ENCODE measurements around the gene PDZK1IP1.
A peak's percentile ranks its signal among the peaks of the same experiment; 100 is the strongest.
"Not testable (repeated sequence)": the region's sequence is repeated elsewhere in the genome, so short reads cannot be mapped to it uniquely, and the experiment has no call there.

PDZK1IP1 gene

DNA sequence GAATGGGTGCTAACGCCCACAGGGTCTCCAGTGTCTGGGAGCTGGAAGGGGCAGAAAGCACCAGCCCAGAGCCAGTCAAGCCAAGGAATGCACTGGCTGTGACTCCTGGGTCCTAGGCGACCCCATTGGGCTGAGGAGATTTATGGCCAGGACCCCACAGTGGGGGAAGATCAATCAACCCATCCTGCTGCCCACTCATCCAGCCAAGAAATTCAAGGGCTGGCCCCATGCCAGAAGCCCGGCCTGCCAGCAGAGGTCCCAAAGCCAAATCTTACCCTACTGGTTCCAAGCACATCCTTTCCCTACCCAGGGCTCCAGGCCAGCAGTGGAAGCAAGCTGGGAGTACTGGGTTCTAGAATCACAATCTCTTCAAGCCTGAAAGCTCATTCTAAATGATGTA, 6.8 kb upstream of the PDZK1IP1 start:
- no peak for DNase-seq (ENCODE audit: low read depth)

DNA sequence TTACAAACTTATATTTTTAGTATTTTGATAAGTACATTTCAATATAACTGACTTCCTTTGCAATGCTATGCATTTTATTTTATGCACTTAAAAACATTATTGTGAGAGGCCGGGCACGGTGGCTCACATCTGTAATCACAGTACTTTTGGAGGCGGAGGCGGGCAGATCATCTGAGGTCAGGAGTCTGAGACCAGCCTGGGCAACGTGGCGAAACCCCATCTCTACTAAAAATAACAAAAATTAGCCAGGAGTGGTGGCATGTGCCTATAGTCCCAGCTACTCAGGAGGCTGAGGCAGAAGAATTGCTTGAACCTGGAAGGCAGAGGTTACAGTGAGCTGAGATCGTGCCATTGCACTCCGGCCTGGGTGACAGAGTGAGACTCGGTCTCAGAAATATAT, 6.1 kb upstream of the PDZK1IP1 start:
- not testable (repeated sequence) for DNase-seq (ENCODE audit: low read depth)

DNA sequence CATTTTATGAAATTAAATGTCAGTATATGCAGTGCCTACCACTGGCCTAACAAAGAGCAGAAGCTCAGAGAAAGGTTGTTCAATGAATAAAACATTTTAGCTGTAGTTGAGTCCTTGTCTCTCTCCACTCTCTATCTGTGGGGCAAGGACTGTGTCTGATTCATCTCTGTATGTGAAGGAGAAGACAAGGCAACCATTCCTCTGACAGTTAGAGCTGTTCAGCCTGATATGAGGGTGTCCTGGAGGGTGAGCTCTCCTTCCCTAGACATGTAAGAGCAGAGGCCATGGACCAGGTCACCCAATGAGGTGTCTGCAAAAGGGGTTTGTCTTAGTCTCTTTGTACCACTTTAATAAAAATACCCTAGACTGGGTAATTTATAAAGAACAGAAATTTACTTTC, 4.5 kb upstream of the PDZK1IP1 start:
- no peak for DNase-seq (ENCODE audit: low read depth)

DNA sequence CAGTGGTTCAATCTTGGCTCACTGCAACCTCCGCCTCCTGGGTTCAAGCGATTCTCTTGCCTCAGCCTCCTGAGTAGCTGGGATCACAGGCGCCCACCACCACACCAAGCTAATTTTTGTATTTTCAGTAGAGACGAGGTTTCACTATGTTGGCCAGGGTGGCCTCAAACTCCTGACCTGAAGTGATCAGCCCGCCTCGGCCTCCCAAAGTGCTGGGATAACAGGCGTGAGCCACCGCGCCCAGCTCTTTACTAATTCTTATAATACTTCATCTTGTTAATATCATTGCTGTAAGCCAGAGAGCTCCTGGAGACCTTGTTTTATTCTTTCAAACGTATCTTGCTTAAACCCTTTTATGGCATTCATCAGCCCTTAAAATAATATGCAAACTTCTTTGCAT, 3.7 kb upstream of the PDZK1IP1 start:
- not testable (repeated sequence) for DNase-seq (ENCODE audit: low read depth)

DNA sequence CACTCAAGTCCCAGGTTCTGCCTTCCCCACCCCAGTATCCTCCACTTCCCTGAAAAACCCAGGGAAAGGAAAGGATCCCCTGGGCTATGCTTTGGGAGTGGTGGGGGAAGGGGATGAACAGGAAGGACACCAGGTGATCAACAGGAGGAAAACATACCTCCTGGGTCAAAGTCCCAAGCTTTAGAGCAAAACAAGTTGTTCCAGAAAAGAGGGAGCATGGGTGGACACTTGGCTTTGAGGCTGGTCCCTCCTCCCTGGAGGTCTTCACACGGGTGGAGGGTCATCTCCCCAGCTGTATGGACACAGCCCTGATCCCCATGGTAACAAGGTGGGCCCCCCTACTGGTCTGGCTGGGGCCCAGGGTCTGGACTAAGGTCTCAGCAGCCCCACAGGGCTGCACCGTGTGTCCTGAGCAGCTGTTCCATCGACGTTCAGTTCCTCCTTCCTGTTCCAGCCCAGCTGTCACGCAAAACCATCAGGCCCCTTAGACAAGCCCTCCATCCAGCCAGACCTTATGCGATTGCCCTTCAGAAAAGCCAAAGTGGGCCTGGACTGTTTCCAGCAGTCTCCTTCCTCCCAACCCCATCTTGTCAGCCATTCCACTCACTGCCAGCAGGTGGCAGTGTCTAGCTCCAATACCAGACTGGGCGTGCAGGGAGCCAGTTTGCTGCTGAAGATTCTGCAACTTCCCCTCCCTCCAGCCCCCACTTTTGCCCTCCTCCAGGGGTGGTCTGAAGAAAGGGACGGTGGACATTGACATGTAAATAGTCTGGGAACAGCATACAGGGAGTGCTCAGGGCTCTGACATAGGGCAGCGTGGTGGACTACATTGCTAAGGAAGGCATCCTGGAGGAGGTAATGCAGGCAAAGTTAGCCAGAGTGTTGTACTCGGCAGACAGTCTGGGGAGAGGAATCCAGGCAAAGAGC, 2.9 kb upstream of the PDZK1IP1 start:
- peak; percentile 43 for DNase-seq (ENCODE audit: low read depth)

DNA sequence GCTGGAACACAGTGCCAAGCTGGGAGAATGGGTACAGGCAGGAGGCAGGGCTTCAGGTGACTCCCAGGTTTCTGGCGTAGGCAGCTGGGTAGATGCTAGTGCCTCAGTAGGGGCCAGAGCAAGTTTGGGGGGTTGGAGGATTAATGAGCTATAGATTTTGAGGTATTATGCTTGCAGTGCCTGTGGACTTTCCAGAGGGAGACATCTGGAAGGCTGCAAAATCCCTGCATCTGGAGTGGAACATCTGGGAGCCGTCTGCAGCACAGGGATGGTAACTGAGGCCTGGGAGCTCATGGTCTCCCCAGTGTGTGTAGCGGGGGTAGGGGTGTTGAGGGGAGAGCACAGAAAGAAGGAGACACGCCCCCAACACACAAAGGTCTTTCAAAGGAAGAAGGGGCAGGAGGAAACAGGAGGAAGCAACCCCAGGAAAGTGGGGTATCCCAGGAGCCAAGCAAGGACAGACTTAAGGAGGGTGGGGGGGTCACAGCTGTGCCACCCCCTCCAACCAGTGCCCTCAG, 2.2 kb upstream of the PDZK1IP1 start:
- no peak for DNase-seq (ENCODE audit: low read depth)

DNA sequence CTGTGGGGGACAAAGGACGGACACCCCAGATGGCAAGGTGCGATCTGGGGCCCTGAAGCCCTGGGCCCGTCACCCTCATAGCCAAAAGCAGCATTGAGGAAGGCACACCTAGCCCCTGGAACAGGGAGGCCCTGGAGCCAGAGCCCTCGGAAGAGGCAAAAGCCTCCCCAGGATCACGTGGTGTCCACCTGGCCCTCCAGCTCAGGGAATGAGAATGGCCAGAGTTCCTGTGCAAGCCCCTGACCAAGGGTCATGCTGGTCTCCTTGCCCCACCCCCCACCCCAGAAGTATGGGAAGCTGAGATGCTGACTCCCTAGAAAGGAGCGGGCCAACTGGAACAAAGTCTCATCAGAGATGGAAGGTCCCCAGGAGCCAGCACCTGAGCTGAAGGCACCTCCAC, 1.0 kb upstream of the PDZK1IP1 start:
- DNase-seq (ENCODE audit: low read depth) = no peak

DNA sequence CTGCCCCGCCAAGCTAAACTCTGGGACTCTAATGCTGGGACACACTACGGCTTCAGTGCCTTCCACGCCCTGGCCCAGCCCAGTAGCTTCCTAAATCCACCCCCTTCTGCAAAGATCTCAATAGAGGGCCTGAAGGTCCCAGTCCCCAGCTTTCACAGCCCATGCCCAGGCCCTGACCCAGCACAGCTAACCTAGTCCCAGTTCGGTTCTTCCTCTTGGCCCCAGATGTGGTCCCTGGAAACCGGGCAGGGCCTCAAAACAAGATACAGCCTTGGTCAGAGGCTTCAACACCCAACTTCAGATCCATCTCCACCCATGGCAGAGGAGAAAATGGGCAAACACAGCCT, 646 bp upstream of the PDZK1IP1 start:
- DNase-seq (ENCODE audit: low read depth) = no peak

DNA sequence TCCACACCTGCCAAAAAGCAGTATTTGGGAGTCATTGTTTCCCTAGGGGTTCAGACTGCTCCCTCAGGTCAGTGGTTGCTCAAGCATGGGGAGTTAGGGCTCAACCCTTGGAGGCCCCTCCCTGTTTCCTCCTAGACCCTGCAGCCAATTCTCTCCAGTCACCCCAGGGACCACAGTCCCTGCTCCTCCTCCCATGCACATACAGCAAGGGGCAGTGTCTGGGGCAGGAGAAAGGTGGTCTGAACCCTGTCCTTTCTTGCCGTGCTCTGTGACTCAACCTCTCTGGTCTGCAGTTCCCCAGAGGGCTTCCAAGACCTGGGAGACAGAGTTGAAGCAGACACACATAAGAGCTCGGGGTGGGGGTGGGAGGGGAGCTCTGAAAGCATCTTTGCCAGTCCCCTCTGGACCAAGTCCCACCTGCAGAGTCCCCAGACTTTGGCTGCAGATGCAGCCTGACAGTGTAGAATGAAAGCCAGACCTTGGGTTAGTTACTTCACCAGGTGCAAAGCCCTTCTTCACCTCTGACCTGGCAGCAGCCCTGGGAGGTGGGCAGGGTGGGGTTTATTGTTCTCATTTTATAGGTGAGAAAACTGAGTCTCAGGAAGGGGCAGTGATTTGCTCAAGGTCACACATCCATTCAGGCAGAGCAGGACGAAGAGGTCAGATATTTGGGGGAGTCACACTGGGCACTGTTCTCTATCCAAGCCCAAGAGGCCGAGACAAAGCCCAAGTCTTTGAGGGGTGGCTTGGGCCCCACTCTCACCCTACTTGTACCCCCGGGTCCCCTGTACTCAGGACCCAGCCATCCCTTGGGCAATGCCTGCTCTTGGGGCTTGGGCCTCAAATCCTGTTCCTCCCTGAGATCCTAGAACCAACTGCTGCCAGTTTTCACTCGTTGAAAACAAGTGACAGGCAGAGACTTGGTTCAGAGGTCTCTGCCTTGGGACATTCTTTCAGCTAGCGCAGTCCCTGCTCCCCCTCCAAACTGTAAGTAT, 748 bp downstream of the PDZK1IP1 start:
- DNase-seq (ENCODE audit: low read depth) = no peak

DNA sequence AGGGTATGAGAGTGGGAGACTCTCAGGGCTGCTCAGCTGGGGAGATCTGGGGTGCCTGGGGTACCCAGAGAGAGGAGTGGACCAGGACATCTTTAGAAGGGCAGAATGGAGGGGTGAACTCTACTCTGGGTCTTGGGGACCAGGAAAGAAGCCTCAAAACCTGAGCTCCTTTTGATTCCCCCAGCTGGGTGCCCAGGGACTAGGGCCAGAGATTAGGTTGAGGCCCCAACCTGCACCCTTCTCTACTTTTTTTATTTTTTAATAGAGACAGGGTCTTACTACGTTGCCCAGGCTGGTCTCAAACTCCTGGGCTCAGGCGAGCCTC, 1.9 kb downstream of the PDZK1IP1 start:
- no peak for DNase-seq (ENCODE audit: low read depth)

DNA sequence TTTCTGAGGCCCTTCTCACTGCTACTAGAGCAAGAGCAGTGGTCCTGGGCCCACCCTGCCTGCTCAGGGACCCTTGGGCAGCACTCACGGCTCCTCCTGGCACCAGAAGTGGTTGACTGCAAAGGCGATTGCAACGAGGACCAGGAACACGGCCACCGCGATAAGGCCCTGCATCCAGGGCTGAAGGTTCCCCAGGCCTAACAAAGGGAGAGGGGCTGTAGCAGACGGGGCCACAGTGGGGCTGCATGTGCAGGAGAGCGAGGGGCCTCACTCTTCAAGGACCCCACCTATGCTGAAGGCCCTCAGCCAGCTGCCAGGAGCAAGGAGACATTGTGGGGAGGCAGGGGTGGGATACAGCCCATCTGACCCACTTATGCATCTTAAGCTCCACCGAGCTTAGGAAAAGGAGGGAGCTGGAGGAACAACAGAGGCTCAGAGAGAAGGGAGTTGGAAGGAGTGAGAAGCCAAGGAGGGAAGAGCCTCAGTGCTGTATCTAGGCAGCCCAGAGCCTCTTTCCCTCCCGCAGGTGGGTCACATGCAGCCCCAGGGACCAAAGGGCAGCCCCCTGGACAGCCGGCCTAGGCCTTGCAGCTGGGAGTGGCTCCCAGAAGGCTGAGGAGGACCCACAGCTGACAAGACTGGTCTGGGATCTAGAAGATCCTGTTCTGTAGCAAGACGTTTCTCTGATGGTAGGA, 2.5 kb downstream of the PDZK1IP1 start:
- no peak for DNase-seq (ENCODE audit: low read depth)

DNA sequence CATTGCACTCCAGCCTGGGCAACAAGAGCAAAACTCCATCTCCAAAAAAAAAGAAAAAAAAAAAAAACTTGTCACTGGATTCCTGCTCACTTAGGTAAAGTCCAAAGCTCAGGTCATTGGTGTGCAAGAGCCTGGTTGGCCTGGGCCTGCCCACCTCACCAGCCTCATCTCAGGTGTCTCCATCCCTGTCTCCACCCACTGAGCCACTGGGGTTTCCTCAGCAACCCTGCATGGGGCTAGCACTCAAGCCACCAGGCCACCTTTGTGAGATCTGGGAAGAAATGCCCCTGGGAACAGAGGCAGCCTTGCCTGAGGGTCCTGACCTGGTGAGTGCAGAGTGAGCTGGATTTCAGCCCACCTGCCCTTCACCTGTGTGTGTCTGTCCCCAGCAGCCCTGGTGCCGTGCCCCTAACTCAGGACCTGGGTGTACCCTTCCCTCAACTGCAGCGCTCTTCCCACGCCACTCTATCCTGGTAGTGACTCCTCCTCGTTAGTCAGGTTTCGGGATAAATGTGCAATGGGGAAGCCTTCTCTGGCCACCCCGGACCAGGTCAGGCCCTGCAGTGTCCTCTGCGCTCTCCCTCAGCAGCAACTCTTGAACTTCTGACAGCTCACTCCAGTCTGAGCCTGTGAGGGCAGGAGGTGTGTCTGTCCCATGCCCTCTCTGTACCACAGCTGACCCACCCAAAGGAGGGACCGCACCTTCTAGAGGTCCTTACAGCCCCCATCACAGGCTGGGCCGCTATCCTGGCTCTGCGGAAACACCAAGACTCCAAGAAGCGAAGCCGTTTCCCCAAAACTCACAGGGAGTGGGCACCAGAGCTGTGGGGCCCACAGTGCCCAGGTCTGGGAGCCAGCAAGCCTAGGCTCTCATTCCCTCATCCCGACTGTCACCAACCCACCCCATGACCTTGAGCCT, 3.3 kb downstream of the PDZK1IP1 start:
- no peak for DNase-seq (ENCODE audit: low read depth)

DNA sequence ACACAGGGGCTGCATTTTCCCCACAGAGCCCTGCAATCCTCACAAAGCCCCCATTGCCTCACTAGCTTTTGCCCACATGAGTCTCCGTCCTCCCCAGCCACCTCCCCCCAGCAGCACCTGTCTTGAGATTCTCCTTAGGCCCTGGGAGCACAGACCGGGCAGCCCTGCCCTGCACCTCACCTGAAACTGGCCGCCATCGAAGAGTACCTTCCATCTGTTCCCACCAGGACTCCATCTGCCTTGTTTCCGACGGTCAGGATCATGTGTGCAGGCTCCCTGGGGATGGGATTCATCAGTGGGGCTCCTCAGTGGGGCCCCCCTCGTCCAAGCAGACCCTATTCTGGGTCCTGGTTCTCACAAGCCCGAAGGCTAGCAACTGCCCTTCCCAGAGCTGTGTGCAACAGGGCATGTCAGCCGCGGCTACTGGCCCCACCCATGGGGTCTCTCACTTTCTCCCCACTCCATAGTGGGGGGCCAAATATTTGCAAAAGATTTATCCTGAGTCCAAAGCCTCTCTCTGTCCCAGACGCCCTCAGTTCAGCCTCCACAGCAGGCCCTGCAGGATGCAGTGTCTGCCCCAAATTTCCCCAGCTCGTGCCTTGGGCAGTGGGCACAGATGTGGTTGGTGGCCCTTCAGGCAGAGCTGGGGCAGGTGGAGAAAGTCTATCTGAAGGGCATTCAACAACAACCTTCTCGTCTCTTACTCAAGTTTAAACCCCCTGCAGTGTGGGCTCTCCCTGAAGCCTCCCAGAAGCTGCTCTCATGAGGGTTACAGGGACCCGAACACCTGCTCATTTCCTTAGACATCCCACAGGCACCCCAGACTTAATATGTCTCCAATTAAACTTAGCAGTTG, 4.8 kb downstream of the PDZK1IP1 start:
- DNase-seq (ENCODE audit: low read depth) = no peak

DNA sequence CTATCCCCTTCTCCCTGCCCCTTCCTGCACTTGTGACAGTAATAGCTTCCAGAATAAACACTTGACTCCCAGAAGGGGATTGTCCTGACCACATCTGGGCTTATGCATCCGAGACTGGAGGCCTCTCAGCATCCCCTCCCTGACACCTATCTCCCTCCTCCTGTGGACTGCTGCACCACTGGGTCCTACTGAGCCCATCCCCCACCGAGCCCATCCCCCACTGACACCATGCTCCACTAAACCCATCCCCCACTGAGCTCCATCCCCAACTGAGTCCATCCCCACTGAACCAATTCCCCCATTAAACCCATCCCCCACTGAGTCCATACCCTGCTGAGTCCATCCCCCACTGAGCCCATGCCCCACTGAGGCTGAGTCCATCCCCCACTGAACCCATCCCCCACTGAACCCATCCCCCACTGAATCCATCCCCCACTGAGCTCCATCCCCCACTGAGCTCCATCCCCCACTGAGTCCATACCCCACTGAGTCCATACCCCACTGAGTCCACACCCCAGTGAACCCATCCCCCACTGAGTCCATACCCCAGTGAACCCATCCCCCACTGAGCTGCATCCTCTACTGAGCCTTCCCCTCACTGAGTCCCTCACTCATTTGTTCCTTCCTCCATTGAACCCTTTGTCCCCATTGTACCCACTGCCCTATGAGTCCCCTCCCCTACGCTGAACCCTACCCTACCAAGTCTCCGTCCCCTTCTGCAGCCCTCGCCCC, 5.6 kb downstream of the PDZK1IP1 start:
- no peak for DNase-seq (ENCODE audit: low read depth)

DNA sequence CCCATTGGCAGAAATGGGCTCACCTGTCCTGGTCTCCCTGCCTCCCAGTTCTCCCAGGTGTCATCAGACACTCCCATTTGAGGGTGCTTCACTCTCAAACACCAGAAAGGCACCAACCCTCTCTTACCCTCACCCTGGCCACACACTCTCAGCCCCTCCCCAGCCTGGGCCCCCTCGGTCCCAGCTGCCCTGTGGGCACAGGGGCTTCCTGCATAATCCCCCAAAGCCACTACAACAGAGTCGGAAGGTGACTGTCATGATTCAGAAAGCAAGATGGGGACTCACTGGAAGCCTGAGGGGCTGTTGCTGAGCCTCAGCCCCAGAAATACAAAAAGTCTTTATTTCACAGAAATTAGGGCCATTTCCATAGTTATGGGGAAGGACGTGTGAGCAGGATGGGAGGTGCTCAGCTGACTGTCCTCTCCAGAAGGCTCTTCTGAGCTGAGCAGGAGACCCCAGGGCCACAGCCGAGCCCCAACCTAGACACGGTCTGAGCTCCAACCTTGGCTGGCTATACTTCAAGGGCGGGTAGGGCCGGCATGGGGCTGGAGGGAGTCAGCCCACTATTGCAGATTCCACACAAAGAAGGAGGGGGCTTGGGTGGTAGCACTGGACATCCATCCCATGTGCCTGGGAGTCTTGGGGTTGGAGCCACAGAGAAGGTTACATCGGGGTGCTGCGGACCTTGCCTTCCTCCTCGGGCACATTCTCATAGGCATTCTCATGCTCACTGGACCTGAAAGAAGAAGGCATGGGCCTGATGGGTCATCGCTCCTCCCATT, 6.3 kb downstream of the PDZK1IP1 start:
- no peak for DNase-seq (ENCODE audit: low read depth)

DNA sequence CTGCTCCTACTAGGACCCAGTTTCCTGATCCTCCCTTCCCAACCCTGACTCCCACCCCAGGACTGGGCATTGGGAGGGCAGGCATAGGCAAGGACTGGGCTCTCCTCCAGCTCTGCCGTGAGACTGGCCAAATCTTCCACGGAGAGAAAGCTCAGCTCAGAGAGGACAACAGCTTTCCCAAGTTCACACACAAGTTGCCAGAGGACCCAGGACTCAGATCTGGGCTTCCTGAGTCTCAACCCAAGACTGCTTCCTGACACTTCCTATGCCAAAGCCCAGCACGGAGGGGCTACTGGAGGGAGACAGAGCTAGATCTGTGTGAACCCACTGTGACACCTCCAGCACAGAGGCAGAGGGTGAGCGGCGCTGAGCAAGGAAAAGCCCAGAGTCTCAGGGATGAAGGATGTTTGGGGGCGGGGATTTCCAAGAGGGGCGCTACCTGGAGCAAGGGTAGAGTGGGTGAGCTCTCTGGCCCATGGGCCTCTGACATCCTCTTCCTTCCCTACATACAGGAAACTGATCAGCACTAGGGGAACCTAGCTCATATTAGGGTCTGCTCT, 7.1 kb downstream of the PDZK1IP1 start:
- DNase-seq (ENCODE audit: low read depth) = no peak

DNA sequence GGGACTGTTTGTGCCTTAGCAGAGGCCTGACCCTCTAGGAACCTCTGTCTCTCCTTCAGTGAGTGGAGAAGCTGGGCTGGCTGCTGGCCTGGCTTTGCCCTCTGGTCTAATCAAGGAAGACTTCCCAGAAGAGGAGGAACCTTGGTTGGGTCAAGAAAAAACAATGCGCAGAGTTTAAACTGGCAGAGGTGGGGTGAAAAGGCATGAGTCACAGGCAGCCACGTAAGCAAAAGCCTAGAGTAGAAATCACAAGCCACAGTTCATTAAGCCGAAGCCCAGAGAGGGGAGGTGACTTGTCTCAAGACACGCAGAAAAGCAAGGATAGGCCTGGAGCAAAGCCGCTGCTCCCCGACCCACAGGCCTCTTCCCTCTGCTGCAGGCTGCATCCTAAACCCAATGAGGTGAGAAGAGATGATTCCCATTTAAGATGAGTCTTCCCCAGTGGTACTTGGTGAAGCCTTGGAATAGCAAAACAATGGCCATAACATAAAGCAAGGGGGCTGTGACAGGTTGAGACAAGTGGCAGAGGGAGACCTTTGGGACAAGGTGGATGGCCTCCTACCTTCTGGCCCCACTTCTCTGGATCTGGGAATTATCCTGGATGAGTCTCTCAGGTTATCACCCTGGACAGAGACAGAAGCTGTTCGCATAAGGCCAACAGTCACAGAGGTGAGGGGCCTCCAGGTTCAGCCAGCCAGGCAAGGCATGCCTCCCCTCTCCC, 7.7 kb downstream of the PDZK1IP1 start:
- DNase-seq (ENCODE audit: low read depth) = no peak
